Omental fat pad (tissue), 4 donors: ENCODE measurements around the gene NIP7. TPM values are rescaled to one million over a fixed set of nuclear protein-coding genes. Genes with fewer than 3 reads are reported as not detected.
"Not testable (repeated sequence)": the region's sequence is repeated elsewhere in the genome, so short reads cannot be mapped to it uniquely, and the experiment has no call there.

Source experiments
- ATAC-seq: fragments of 150-250 bp; one replicate; pipeline ENCODE4 v1.9.1; 2016; ENCODE audit warnings: mild to moderate bottlenecking, moderate library complexity; ENCODE audit not compliant: low FRiP score
- DNase-seq: peaks from one replicate; pipeline ENCODE4 v3.0.0-alpha.2; 2019; ENCODE audit warnings: low spot score
- total RNA-seq, 4 donors: library from RNA; depleted of rRNA; stranded (reverse); fragments of >200 nt; gene quantifications; one replicate each; pipeline ENCODE4 v1.1.0, GENCODE V29; 2016
- TF ChIP-seq, protein P1 (sequence below), 3 donors: fragments of 450-650 bp; IDR thresholded peaks; one replicate each; pipeline ENCODE4 v1.5.1; 2016 to 2017; ENCODE audit warnings: antibody characterized with exemption in 3 of 3, mild to moderate bottlenecking in 3 of 3, moderate library complexity in 2 of 3

Gene NIP7
- total RNA-seq, result 10 to 100 TPM; 14.7 to 56.8 (median 17.1) TPM

DNA sequence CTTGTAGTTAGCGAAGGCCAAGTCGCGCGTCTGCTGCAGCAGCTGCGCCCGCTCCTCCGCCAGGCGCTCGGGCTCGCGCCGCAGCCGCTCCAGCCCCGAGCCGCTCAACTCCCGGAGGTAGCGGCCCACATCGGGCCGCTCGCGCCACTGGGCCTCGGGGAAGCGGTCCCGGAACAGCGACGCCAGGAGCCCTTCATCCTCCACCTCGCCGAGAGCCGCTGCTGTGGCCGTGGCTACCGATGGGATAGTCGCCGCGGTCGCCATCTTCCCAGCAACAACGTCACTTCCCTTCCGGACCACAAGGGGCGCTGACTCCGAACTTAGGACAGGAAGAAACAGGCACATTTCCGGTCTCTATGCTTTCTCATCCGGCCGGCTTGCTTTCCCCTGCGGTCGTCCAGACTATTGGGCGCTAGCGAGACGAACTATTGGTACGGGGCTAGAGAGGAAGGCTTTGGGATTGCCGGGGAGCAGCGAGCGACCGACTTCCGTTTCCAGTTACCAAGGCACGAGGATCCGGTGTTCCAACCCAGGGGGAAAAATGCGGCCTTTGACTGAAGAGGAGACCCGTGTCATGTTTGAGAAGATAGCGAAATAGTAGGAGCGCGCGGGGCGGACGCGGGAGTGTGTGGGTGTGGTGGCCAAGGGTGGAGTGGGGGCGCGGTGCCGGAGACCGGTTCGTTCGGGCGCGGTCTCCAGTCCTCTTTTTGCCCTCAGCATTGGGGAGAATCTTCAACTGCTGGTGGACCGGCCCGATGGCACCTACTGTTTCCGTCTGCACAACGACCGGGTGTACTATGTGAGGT, at the start of gene NIP7, which contains the start of gene COG8:
Gene NIP7 (plus strand): TSS at position 484 of the 806 bp plus-strand sequence. CDS start 58 bp downstream, at position 542.
Gene COG8 (minus strand): TSS at position 276 of the 806 bp plus-strand sequence. CDS start 12 bp downstream, at position 264.
- ATAC-seq, result peak; percentile 96
- TF ChIP-seq, protein P1, sequence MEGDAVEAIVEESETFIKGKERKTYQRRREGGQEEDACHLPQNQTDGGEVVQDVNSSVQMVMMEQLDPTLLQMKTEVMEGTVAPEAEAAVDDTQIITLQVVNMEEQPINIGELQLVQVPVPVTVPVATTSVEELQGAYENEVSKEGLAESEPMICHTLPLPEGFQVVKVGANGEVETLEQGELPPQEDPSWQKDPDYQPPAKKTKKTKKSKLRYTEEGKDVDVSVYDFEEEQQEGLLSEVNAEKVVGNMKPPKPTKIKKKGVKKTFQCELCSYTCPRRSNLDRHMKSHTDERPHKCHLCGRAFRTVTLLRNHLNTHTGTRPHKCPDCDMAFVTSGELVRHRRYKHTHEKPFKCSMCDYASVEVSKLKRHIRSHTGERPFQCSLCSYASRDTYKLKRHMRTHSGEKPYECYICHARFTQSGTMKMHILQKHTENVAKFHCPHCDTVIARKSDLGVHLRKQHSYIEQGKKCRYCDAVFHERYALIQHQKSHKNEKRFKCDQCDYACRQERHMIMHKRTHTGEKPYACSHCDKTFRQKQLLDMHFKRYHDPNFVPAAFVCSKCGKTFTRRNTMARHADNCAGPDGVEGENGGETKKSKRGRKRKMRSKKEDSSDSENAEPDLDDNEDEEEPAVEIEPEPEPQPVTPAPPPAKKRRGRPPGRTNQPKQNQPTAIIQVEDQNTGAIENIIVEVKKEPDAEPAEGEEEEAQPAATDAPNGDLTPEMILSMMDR (IDR thresholded peaks at IDR 0.05), result peak in 1 of 3 donors; percentile 64
- DNase-seq, result peak; percentile 95

DNA sequence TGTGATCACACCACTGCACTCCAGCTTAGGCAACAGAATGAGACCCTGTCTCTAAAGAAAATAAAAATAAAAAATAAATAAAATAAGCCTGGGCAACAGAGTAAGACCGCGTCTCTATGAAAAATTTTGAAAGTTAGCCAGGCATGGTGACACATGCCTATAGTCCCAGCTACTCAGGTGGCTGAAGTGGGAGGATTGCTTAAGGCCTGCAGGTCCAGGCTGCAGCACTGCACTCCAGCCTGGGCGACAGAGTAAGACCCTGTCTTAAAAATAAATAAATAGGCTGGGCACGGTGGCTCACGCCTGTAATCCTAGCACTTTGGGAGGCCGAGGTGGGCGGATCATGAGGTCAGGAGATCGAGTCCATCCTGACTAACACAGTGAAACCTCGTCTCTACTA, 47.9 kb upstream of the NIP7 start:
- not testable (repeated sequence) for DNase-seq, ATAC-seq

DNA sequence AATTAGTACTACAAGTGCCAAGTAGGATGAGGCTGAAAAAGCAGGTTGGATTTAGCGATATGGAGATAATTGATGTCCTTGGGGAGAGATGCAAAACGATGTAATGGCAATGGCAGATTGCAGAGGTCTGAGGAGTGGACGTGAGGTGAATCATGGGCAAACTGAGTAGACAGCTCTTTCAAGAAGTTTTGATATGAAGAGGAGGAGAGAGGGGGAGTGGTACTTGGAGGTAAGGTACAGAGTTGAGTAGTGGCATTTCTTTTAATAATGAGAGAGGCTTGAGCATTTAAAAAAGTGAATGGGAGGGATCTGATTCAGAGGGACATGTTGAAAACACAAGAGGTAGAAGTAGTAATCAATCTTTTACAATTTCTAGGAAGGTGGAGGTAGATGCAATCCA, 46.2 kb upstream of the NIP7 start:
- ATAC-seq, result no peak
- TF ChIP-seq, protein P1 (IDR thresholded peaks at IDR 0.05), result no peak
- no peak for DNase-seq

DNA sequence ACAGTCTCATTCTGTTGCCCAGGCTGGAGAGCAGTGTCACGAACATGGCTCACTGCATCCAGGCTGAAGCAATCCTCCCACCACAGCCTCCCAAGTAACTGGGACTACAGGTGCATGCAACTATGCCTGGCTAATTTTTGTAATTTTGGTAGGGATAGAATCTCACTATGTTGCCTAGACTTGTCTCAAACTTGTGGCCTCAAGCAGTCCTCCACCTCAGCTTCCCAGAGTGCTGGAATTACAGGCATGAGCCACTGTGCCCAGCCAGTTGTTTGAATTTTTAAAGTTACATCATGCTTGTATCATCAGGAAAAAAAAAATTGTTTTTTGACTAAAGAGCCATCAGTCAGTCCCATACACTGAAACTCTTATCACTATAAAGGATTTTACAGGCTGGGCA, 45.5 kb upstream of the NIP7 start:
- no peak for DNase-seq

DNA sequence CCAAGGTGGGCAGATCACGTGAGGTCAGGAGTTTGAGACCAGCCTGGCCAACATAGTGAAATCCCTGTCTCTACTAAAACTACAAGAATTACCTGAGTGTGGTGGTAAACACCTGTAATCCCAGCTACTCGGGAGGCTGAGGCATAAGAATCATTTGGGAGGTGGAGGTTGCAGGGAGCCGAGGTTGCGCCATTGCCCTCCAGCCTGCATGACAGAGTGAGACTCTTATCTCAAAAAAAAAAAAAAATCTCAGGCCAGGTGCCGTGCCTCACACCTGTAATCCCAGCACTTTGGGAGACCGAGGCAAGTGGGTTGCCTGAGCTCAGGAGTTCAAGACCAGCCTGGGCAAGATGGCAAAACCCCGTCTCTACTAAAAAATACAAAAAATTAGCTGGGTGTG, 42.8 kb upstream of the NIP7 start:
- DNase-seq, ATAC-seq: not testable (repeated sequence)

More for the DNA sequence above, 45.5 kb upstream of the NIP7 start:
- no peak for ATAC-seq
- TF ChIP-seq, protein P1 (IDR thresholded peaks at IDR 0.05), result no peak

DNA sequence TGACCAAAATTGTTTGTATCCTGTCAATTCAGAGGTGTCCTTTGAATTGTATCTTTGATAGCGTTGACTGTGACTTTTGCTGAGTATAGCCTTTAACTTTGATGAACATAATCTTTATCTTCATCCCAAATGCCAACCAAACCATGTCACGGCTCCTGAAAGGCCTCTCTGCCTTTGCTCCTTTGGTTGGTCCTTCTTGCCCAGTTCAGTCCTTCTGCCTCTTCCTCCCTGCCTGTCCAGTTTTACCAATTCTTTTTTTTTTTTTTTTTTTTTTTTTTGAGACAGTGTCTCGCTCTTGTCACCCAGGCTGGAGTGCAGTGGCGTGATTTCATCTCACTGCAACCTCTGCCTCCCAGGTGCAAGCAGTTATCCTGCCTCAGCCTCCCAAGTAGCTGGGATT, 41.3 kb upstream of the NIP7 start:
- no peak for DNase-seq
- TF ChIP-seq, protein P1 (IDR thresholded peaks at IDR 0.05), result no peak
- ATAC-seq, result no peak

DNA sequence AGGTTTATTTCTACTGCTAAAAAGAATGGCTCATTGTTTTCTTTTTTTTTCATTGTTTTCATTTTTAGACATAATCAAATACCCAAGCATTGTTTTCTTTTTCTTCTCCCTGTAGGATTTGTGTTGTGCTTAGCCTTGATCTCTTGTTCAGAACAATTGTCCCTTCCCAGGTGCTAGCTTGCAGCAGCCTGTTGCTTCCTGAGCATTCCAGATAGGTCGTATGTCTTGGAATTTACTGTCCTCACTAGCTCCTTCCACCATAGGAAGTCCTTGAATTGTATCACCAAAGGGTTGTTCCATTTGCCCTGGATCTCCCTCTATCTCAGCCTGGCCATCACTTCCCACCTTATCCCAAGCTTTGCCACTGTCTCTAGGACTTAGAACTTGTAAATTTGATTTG, 38.4 kb upstream of the NIP7 start:
- DNase-seq (no peak), ATAC-seq (no peak)
- TF ChIP-seq, protein P1 (IDR thresholded peaks at IDR 0.05), result no peak

DNA sequence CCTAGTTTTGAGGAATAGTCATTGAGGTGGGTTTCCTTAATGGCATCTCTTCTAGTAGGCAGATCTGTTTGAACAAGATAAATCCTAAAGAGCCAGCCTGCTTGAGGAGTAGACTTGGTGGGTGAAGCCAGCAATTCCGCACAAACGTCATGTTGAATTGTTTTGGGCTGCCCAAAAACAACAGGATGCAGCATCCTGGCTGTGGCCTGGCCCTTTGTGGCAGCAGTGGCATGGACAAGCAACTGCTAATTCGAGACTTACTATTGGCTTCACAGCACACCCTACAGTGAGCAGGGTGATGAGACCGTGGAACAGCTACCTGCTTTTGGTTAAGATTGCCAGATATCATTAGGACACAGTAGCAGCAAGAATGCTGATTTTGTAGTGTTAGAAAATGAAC, 37.7 kb upstream of the NIP7 start:
- TF ChIP-seq, protein P1 (IDR thresholded peaks at IDR 0.05), result no peak
- DNase-seq (no peak), ATAC-seq (no peak)
